SK-N-SH (cell line): ENCODE measurements around the gene BTN3A1. TPM values are rescaled to one million over a fixed set of nuclear protein-coding genes. Genes with fewer than 3 reads are reported as not detected.
"Not testable (repeated sequence)": the region's sequence is repeated elsewhere in the genome, so short reads cannot be mapped to it uniquely, and the experiment has no call there.

Experiments used
- CTCF ChIA-PET: fragments of 300-600, 350-600 bp; formaldehyde crosslinking; extraction: SDS; loops from one replicate; lab custom pipeline; 2021; lab: Yijun Ruan, JAX
- POLR2A ChIA-PET: fragments of 350-600 bp; sonication (Branson Sonifier 250); formaldehyde crosslinking; extraction: SDS; loops from one replicate; lab custom pipeline; 2020; ENCODE audit warnings: antibody characterized with exemption, inconsistent platforms; lab: Yijun Ruan, JAX
- DNase-seq: peaks from one replicate; pipeline ENCODE4 v3.0.0; 2012
- H2AFZ ChIP-seq: fragments of 200-600 bp; sonication (generic); 2 replicates; pipeline ENCODE4 v1.8.1; 2016; ENCODE audit warnings: antibody characterized with exemption, mild to moderate bottlenecking, low read depth
- H3F3A ChIP-seq: fragments of 200-600 bp; sonication (generic); replicated peaks from 2 replicates; pipeline ENCODE3; 2016; ENCODE audit warnings: antibody characterized with exemption, mild to moderate bottlenecking; ENCODE audit not compliant: insufficient read depth
- H3K27ac ChIP-seq, 2 experiments: fragments of 200-500 bp in 1 of 2; fragments of 200-600 bp in 1 of 2; sonication (Bioruptor generic) in 1 of 2; sonication (generic), shearing (Covaris generic) in 1 of 2; 2 replicates each; pipeline versions ENCODE4 v1.5.1 to v1.6.1; 2014 to 2016; ENCODE audit warnings: low read depth in 2 of 2, inconsistent platforms in 1 of 2, low read length in 1 of 2, mild to moderate bottlenecking in 1 of 2, mixed read lengths in 1 of 2
- H3K27me3 ChIP-seq: fragments of 200-600 bp; sonication (generic), shearing (Covaris generic); 2 replicates; pipeline ENCODE4 v1.6.1; 2016; ENCODE audit warnings: mixed run types; ENCODE audit not compliant: insufficient read depth
- H3K36me3 ChIP-seq, 2 experiments: fragments of 200-500 bp in 1 of 2; fragments of 200-600 bp in 1 of 2; sonication (Bioruptor generic) in 1 of 2; sonication (generic) in 1 of 2; replicated peaks in 1 of 2; 2 replicates each; pipeline versions ENCODE3 to v1.5.1; 2014 to 2016; ENCODE audit warnings: low read length in 1 of 2, mild to moderate bottlenecking in 1 of 2; ENCODE audit not compliant: insufficient read depth in 2 of 2, control insufficient read depth in 1 of 2
- H3K4me1 ChIP-seq, 2 experiments: fragments of 200-500 bp in 1 of 2; fragments of 200-600 bp in 1 of 2; sonication (Bioruptor generic) in 1 of 2; sonication (generic), shearing (Covaris generic) in 1 of 2; 2 replicates each; pipeline versions ENCODE4 v1.5.1 to v1.6.1; 2014 to 2016; ENCODE audit warnings: low read depth in 1 of 2, low read length in 1 of 2, mixed run types in 1 of 2; ENCODE audit not compliant: insufficient read depth in 2 of 2, control insufficient read depth in 1 of 2
- H3K4me2 ChIP-seq: fragments of 200-600 bp; sonication (generic), shearing (Covaris generic); 2 replicates; pipeline ENCODE4 v1.6.1; 2017; ENCODE audit warnings: mixed run types
- H3K4me3 ChIP-seq, 2 experiments: fragments of 200-500 bp in 1 of 2; fragments of 200-600 bp in 1 of 2; sonication (Bioruptor generic) in 1 of 2; sonication (generic), shearing (Covaris generic) in 1 of 2; 2 replicates each; pipeline versions ENCODE4 v1.5.1 to v1.8.1; 2014 to 2016; ENCODE audit warnings: low read depth in 2 of 2, inconsistent platforms in 1 of 2, low read length in 1 of 2, mild to moderate bottlenecking in 1 of 2, mixed read lengths in 1 of 2, moderate library complexity in 1 of 2
- H3K79me2 ChIP-seq: fragments of 200-600 bp; sonication (generic); 2 replicates; pipeline ENCODE4 v1.8.1; 2017; ENCODE audit warnings: mild to moderate bottlenecking; ENCODE audit not compliant: insufficient read depth
- H3K9ac ChIP-seq: fragments of 200-600 bp; sonication (generic); 2 replicates; pipeline ENCODE4 v1.6.1; 2017; ENCODE audit warnings: mixed run types
- H3K9me2 ChIP-seq: fragments of 200-600 bp; sonication (generic); 2 replicates; pipeline ENCODE4 v1.6.1; 2017; ENCODE audit warnings: mixed run types
- H3K9me3 ChIP-seq: fragments of 200-600 bp; sonication (generic); 2 replicates; pipeline ENCODE4 v1.6.1; 2017; ENCODE audit warnings: mixed run types, mild to moderate bottlenecking, moderate library complexity
- H4K20me1 ChIP-seq: fragments of 200-600 bp; sonication (generic); 2 replicates; pipeline ENCODE4 v1.6.1; 2017; ENCODE audit warnings: mild to moderate bottlenecking, mixed run types; ENCODE audit not compliant: insufficient read depth
- CHD2 ChIP-seq: fragments of 150-350 bp; IDR thresholded peaks from 2 replicates; pipeline ENCODE4 v1.6.1; 2018; ENCODE audit warnings: low read length; ENCODE audit not compliant: partially characterized antibody
- NFIC ChIP-seq: IDR thresholded peaks from 2 replicates; pipeline ENCODE4 v1.4.0; 2012; ENCODE audit warnings: borderline replicate concordance
- RCOR1 ChIP-seq: fragments of 150-350 bp; IDR thresholded peaks from 2 replicates; pipeline ENCODE4 v1.6.1; 2017; ENCODE audit warnings: antibody characterized with exemption, low read length
- REST ChIP-seq: IDR thresholded peaks from 2 replicates; pipeline ENCODE4 v1.6.1; 2012; ENCODE audit warnings: mild to moderate bottlenecking, low read depth, low read length, moderate library complexity
- TEAD4 ChIP-seq: IDR thresholded peaks from 2 replicates; pipeline ENCODE4 v1.4.0; 2012; ENCODE audit warnings: mild to moderate bottlenecking, borderline replicate concordance; ENCODE audit not compliant: insufficient read depth
- WGBS: methylation state at CpG from one replicate; pipeline ENCODE4 v1.1.6; 2017; ENCODE audit warnings: low lambda C conversion rate; 5-methylcytosine and 5-hydroxymethylcytosine counted together
- polyA plus RNA-seq, 3 experiments: library from polyadenylated mRNA; depleted of rRNA; stranded (reverse); fragments of >200 nt; gene quantifications; 2 replicates each; pipeline ENCODE4 v1.2.3, GENCODE V29; 2012
- TF ChIP-seq, protein P1 (sequence below): fragments of 200-600 bp; sonication (generic); IDR thresholded peaks from 2 replicates; pipeline ENCODE4 v1.6.1; 2017; ENCODE audit warnings: antibody characterized with exemption, mild to moderate bottlenecking, moderate library complexity

Gene BTN3A1
- polyA plus RNA-seq, 1 of the 3 experiments (the other 2 are of a cell fraction): 14.2 TPM

GRCh38 chr6:26432627-26433201 lies 30.6 kb downstream of the BTN3A1 start (continued):
- TF ChIP-seq REST: no peak
- no peak for TF ChIP-seq RCOR1
- TF ChIP-seq CHD2: no peak
- TF ChIP-seq NFIC: no peak

DNA sequence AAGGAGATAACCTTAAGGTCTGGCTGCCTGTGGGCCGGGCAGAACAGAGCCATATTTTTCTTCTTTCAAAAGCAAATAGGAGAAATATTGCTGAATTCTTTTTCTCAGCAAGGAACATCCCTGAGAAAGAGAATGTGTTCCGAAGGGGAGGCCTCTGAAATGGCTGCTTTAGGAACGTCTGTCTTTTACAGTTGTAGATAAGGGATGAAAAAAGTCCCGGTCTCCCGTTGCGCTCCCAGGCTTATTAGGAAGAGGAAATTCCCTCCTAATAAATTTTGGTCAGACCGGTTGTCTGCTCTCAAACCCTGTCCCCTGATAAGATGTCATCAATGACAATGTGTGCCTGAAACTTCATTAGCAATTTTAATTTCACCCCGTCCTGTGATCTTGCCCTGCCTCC lies 31.6 kb downstream of the BTN3A1 start:
- H3K27me3 ChIP-seq, H3K79me2 ChIP-seq, H3K27ac ChIP-seq, H3F3A ChIP-seq, H3K4me2 ChIP-seq, CTCF ChIA-PET, H3K4me3 ChIP-seq, H4K20me1 ChIP-seq, H3K9me3 ChIP-seq, H3K9ac ChIP-seq, POLR2A ChIA-PET, H3K4me1 ChIP-seq, H2AFZ ChIP-seq, DNase-seq, H3K9me2 ChIP-seq: not testable (repeated sequence)
- peaks cover 17 to 21% of the 10 kb centered on the region in 2 experiments for H3K36me3 ChIP-seq
- 72% methylated on average over 8 of the region's 8 CpGs for WGBS

DNA sequence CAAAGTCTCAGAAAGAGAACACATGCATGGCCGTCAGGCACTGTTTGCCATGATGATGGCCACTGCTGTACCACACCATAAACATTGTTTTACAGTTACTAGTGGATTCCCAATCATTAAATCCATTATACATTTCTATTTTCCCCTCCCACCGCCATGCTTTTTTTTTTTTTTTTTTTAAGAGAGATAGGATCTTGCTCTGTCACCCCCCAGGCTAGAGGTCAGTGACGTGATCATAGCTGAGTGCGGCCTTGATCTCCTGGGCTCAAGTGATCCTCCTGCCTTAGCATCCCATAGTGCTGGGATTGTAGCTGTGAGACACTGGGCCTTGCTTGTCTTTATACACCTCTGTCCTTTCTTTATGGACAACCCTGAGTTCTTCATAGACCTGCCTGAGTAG lies 33.9 kb downstream of the BTN3A1 start:
- Histone ChIP-seq H3K27me3 (no peaks in the 10 kb centered on the region), H3F3A (no peaks in the 10 kb centered on the region), H3K9me3 (no peaks in the 10 kb centered on the region), H3K27ac (no peak overlapping the region), H3K4me3 (no peak overlapping the region), H3K4me2 (no peak overlapping the region), H3K9ac (no peak overlapping the region), H3K9me2 (no peaks in the 10 kb centered on the region), H4K20me1 (no peaks in the 10 kb centered on the region), H2AFZ (no peak overlapping the region), H3K36me3 (peaks cover 8 to 10% of the 10 kb centered on the region in 2 experiments), H3K79me2 (no peaks in the 10 kb centered on the region), H3K4me1 (peaks cover 3 to 6% of the 10 kb centered on the region in 2 experiments; a peak in 3 of 4 replicates)
- TF ChIP-seq, protein P1, sequence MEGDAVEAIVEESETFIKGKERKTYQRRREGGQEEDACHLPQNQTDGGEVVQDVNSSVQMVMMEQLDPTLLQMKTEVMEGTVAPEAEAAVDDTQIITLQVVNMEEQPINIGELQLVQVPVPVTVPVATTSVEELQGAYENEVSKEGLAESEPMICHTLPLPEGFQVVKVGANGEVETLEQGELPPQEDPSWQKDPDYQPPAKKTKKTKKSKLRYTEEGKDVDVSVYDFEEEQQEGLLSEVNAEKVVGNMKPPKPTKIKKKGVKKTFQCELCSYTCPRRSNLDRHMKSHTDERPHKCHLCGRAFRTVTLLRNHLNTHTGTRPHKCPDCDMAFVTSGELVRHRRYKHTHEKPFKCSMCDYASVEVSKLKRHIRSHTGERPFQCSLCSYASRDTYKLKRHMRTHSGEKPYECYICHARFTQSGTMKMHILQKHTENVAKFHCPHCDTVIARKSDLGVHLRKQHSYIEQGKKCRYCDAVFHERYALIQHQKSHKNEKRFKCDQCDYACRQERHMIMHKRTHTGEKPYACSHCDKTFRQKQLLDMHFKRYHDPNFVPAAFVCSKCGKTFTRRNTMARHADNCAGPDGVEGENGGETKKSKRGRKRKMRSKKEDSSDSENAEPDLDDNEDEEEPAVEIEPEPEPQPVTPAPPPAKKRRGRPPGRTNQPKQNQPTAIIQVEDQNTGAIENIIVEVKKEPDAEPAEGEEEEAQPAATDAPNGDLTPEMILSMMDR: no peak
- no peak for TF ChIP-seq TEAD4
- ChIA-PET POLR2A (no interaction called here), CTCF (no interaction called here)
- no peak for DNase-seq
- 98% methylated on average over 4 of the region's 4 CpGs for WGBS
